ENCODE data around the gene FHOD1. TPM values are rescaled to one million over a fixed set of nuclear protein-coding genes. Genes with fewer than 3 reads are reported as not detected.

The FHOD1 gene
- total RNA-seq, 1 donor from 2014 or later = 18.0 TPM

DNA sequence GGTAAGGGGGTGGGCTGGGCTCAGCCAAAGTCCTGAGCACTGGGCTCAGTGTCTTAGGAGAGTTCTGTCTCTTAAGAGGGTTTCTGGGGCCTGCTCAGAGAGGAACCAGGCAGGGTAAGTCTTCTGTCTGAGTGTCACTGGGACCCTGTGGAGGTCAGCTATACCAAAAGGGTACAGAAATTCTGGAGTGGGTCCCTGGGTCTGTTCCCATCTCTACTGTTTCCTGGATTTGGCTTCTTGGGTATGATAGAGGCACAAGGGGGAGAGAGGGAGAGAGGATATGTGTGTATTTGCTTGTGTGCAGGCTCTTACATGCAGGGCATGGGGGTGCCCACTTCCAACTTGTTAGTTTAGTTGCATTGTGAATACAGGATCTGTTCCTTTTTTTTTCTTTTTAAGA, 53.7 kb downstream of the FHOD1 start:
- peaks cover 48% of the 10 kb centered on the region for H3K36me3 ChIP-seq
- H3K4me1 ChIP-seq = peaks cover 55% of the 10 kb centered on the region
- DNase-seq = no peak
- TF ChIP-seq CTCF (IDR thresholded peaks at IDR 0.05; ENCODE audit: borderline replicate concordance) = no peak
- intact Hi-C loops (cut with micrococcal nuclease) = no loop called here
- H3K4me3 ChIP-seq = peak overlapping the region; percentile 86
- no peaks in the 10 kb centered on the region for H3K9me3 ChIP-seq (replicated peaks)
- no peaks in the 10 kb centered on the region for H3K27me3 ChIP-seq (ENCODE audit: low read depth)
- H3K27ac ChIP-seq (replicated peaks) = no peak overlapping the region

GRCh38 chr16:67192781-67193361, 54.4 kb downstream of the FHOD1 start:
- no peak for DNase-seq
- intact Hi-C loops (cut with micrococcal nuclease) = no loop called here

GRCh38 chr16:67191995-67192681, 55.1 kb downstream of the FHOD1 start, which contains the start of gene E2F4:
Gene E2F4, plus strand, starts transcription at chr16:67192155. Its CDS starts 73 bp downstream, at chr16:67192228.
- H3K27me3 ChIP-seq (ENCODE audit: low read depth) = no peaks in the 10 kb centered on the region
- peaks cover 35% of the 10 kb centered on the region for H3K36me3 ChIP-seq
- intact Hi-C loops (cut with micrococcal nuclease) = no loop called here
- H3K4me3 ChIP-seq = peak within 1 kb of the TSS; percentile 86
- no peak for TF ChIP-seq CTCF (IDR thresholded peaks at IDR 0.05; ENCODE audit: borderline replicate concordance)
- H3K4me1 ChIP-seq = peaks cover 42% of the 10 kb centered on the region
- peak within 1 kb of the TSS; percentile 88 for H3K27ac ChIP-seq (replicated peaks)
- DNase-seq = peak; percentile 90
- no peaks in the 10 kb centered on the region for H3K9me3 ChIP-seq (replicated peaks)

More at GRCh38 chr16:67192781-67193361, 54.4 kb downstream of the FHOD1 start:
- no peaks in the 10 kb centered on the region for H3K9me3 ChIP-seq (replicated peaks)
- H3K4me3 ChIP-seq = peak overlapping the region; percentile 86
- H3K27ac ChIP-seq (replicated peaks) = peak overlapping the region; percentile 88
- TF ChIP-seq CTCF (IDR thresholded peaks at IDR 0.05; ENCODE audit: borderline replicate concordance) = no peak
- H3K36me3 ChIP-seq = peaks cover 42% of the 10 kb centered on the region
- H3K27me3 ChIP-seq (ENCODE audit: low read depth) = no peaks in the 10 kb centered on the region
- H3K4me1 ChIP-seq = peaks cover 48% of the 10 kb centered on the region

- Histone ChIP-seq H3K36me3 (peaks cover 29% of the 10 kb centered on the region), H3K4me1 (peaks cover 42% of the 10 kb centered on the region), H3K27me3 (ENCODE audit: low read depth) (no peaks in the 10 kb centered on the region), H3K4me3 (peak overlapping the region; percentile 86), H3K9me3 (replicated peaks) (no peaks in the 10 kb centered on the region), H3K27ac (replicated peaks) (peak overlapping the region; percentile 88)
- no peak for DNase-seq
- TF ChIP-seq CTCF (IDR thresholded peaks at IDR 0.05; ENCODE audit: borderline replicate concordance) = no peak
- intact Hi-C loops (cut with micrococcal nuclease) = no loop called here
Measured at GRCh38 chr16:67191411-67191994, 55.8 kb downstream of the FHOD1 start.

DNA sequence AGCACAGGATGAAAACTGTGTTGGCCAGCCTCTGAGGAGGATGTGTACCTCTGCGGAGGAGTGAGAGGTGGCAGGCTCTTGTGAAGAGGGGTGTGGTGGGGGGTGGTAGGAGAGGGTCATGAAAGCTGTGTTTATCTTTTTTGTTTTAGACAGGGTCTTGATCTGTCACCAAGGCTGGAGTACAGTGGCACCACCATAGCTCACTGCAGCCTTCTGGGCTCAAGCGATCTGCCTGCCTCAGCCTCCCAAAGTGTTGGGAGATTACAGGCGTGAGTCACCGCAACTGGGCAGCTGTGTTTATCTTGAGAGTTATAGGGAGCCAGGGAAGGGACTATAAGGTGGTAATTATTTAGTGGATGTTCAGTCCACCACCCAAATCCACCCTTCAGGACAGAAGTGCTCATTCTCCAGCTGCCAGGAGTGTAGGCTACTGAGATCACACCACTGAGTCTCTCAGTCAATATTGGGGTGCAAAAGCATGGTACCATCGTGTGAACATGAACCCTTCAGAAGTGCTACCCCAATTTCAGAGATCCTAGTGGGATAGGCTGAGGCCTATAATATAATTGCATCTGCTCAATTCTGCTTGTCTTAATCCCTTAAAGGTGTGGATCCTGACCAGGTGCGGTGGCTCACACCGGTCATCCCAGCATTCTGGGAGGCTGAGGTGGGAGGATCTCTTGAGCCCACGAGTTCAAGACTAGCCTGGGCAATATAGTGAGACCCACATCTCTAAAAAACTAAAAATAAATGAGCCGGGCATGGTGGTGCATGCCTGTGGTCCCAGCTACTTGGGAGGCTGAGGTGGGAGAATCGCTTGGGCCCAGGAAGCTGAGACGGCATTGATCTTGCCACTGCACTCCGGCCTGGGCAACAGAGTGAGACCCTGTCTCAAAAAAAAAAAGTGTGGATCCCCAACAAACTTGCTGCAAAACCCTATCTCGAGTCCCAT, 56.6 kb downstream of the FHOD1 start:
- peaks cover 48% of the 10 kb centered on the region for H3K4me1 ChIP-seq

More for the DNA sequence above, 56.6 kb downstream of the FHOD1 start:
- peaks cover 21% of the 10 kb centered on the region for H3K36me3 ChIP-seq
- H3K27ac ChIP-seq (replicated peaks) = peak overlapping the region; percentile 88
- TF ChIP-seq CTCF (IDR thresholded peaks at IDR 0.05; ENCODE audit: borderline replicate concordance) = no peak
- no peaks in the 10 kb centered on the region for H3K27me3 ChIP-seq (ENCODE audit: low read depth)
- DNase-seq = no peak
- peak overlapping the region; percentile 53 for H3K4me3 ChIP-seq
- intact Hi-C loops (cut with micrococcal nuclease) = no loop called here
- H3K9me3 ChIP-seq (replicated peaks) = no peaks in the 10 kb centered on the region
